HepG2 (cell line): ENCODE measurements around the gene SUPT4H1. TPM values are rescaled to one million over a fixed set of nuclear protein-coding genes. Genes with fewer than 3 reads are reported as not detected.

ENCODE experiments used
- ATAC-seq: fragments of 200-7000 bp; cut with Tn5 transposase; 3 replicates; pipeline ENCODE4 v1.9.1; 2020; ENCODE audit warnings: mild to moderate bottlenecking, moderate library complexity
- BruUV-seq: library from RNA; stranded (reverse); fragments of 400-500 nt; replicated peaks from 2 replicates; lab custom pipeline; 2021; lab: Mats Ljungman, UMichigan
- CTCF ChIA-PET: fragments of 300-600 bp; formaldehyde crosslinking; extraction: SDS; loops from one replicate; lab custom pipeline; 2021; ENCODE audit warnings: low total read pairs, inconsistent platforms, low intra/inter-chr PET ratio; lab: Yijun Ruan, JAX
- POLR2A ChIA-PET: fragments of 350-600 bp; sonication (Branson Sonifier 250); formaldehyde crosslinking; loops from one replicate; lab custom pipeline; 2020; ENCODE audit warnings: antibody characterized with exemption, inconsistent platforms; lab: Yijun Ruan, JAX
- DNase-seq: peaks from one replicate; pipeline ENCODE4 v3.0.0-alpha.2; 2015; ENCODE audit warnings: low spot score
- FAIRE-seq: peaks from 3 replicates; lab custom pipeline; 2011; peaks lifted over from hg19 to GRCh38; lab: Jason Lieb, UNC
- H2AFZ ChIP-seq: one replicate; pipeline ENCODE4 v1.6.1; 2011; ENCODE audit warnings: low read length, inconsistent platforms
- H3K27ac ChIP-seq: fragments of 300-600 bp; 3 replicates; pipeline ENCODE4 v1.8.0; 2011; ENCODE audit warnings: mixed run types, mild to moderate bottlenecking, mixed read lengths, low read length, inconsistent platforms; ENCODE audit not compliant: insufficient read depth; ENCODE audit errors: extremely low read length
- H3K27me3 ChIP-seq, 2 experiments: fragments of 200-600 bp in 1 of 2; 2 replicates in 1 of 2; 3 replicates in 1 of 2; pipeline versions ENCODE4 v1.6.0 to v1.8.0; 2011; ENCODE audit warnings: low read length in 2 of 2, mild to moderate bottlenecking in 2 of 2, moderate library complexity in 2 of 2, inconsistent platforms in 1 of 2; ENCODE audit not compliant: insufficient read depth in 2 of 2, control insufficient read depth in 1 of 2
- H3K36me3 ChIP-seq, 2 experiments: fragments of 200-600 bp in 1 of 2; replicated peaks in 1 of 2; 2 replicates in 1 of 2; 3 replicates in 1 of 2; pipeline versions ENCODE4 v1.5.1 to v1.8.0; 2011; ENCODE audit warnings: low read length in 2 of 2, inconsistent platforms in 1 of 2; ENCODE audit not compliant: insufficient read depth in 2 of 2, control insufficient read depth in 1 of 2
- H3K4me1 ChIP-seq: 2 replicates; pipeline ENCODE4 v1.5.1; 2012; ENCODE audit warnings: low read length, inconsistent platforms; ENCODE audit not compliant: insufficient read depth
- H3K4me2 ChIP-seq: 2 replicates; pipeline ENCODE4 v1.6.0; 2011; ENCODE audit warnings: low read depth, low read length, inconsistent platforms
- H3K4me3 ChIP-seq, 3 experiments: fragments of 200-600 bp in 1 of 3; sonication (generic), shearing (Covaris generic) in 1 of 3; replicated peaks in 1 of 3; 2 replicates each; pipeline ENCODE4 v1.5.1; 2011 to 2016; ENCODE audit warnings: low read length in 3 of 3, inconsistent platforms in 2 of 3, low read depth in 2 of 3, mild to moderate bottlenecking in 2 of 3, control low read depth in 1 of 3, mixed read lengths in 1 of 3; ENCODE audit not compliant: insufficient read depth in 1 of 3
- H3K79me2 ChIP-seq: one replicate; pipeline ENCODE4 v1.6.1; 2011; ENCODE audit warnings: low read length, inconsistent platforms; ENCODE audit not compliant: insufficient read depth
- H3K9ac ChIP-seq: 2 replicates; pipeline ENCODE4 v1.6.0; 2011; ENCODE audit warnings: mild to moderate bottlenecking, low read depth, low read length, inconsistent platforms; ENCODE audit not compliant: insufficient read depth
- H3K9me3 ChIP-seq: 2 replicates; pipeline ENCODE4 v1.5.1; 2012; ENCODE audit warnings: mild to moderate bottlenecking, low read length
- H4K20me1 ChIP-seq: 2 replicates; pipeline ENCODE4 v1.6.0; 2011; ENCODE audit warnings: inconsistent platforms, mild to moderate bottlenecking, low read length, moderate library complexity; ENCODE audit not compliant: insufficient read depth
- AGO2 ChIP-seq: fragments of 200-400 bp; formaldehyde crosslinking; optimal IDR thresholded peaks from 2 replicates; pipeline ENCODE3; 2017; ENCODE audit warnings: mild to moderate bottlenecking, low read depth, low read length, moderate library complexity
- CC2D1A ChIP-seq: sonication (generic); formaldehyde crosslinking; IDR thresholded peaks from 2 replicates; pipeline ENCODE4 v1.8.1; 2023; ENCODE audit warnings: mild to moderate bottlenecking, missing genetic modification reagents
- DMAP1 ChIP-seq: IDR thresholded peaks from 2 replicates; pipeline ENCODE4 v1.6.1; 2016
- FOSL2 ChIP-seq: sonication (generic); formaldehyde crosslinking; IDR thresholded peaks from 2 replicates; pipeline ENCODE4 v1.4.0; 2020; ENCODE audit warnings: missing genetic modification reagents
- FOXM1 ChIP-seq: sonication (generic); formaldehyde crosslinking; IDR thresholded peaks from 2 replicates; pipeline ENCODE4 v1.5.0; 2020; ENCODE audit warnings: missing genetic modification reagents
- GLI4 ChIP-seq: sonication (generic); formaldehyde crosslinking; IDR thresholded peaks from 2 replicates; pipeline ENCODE4 v1.5.1; 2020; ENCODE audit warnings: missing genetic modification reagents, mild to moderate bottlenecking, moderate library complexity, borderline replicate concordance
- NFE2L1 ChIP-seq: sonication (generic); formaldehyde crosslinking; IDR thresholded peaks from 2 replicates; pipeline ENCODE4 v1.4.0; 2020; ENCODE audit warnings: missing genetic modification reagents, mild to moderate bottlenecking, borderline replicate concordance
- NONO ChIP-seq, 2 experiments: fragments of 450-650 bp in 1 of 2; sonication (generic) in 1 of 2; formaldehyde crosslinking in 1 of 2; IDR thresholded peaks in 1 of 2; conservative IDR thresholded peaks in 1 of 2; 2 replicates each; pipeline versions ENCODE4 v1.6.1 to v1.8.0; 2017 to 2022; ENCODE audit warnings: mild to moderate bottlenecking in 1 of 2, missing genetic modification reagents in 1 of 2, moderate library complexity in 1 of 2
- RBFOX2 ChIP-seq: fragments of 200-400 bp; formaldehyde crosslinking; IDR thresholded peaks from 2 replicates; pipeline ENCODE4 v1.6.1; 2017; ENCODE audit warnings: low read depth, mild to moderate bottlenecking, low read length
- RBM22 ChIP-seq: fragments of 200-400 bp; formaldehyde crosslinking; optimal IDR thresholded peaks from 2 replicates; pipeline ENCODE3; 2017; ENCODE audit warnings: mild to moderate bottlenecking, low read length, moderate library complexity
- RXRB ChIP-seq: IDR thresholded peaks from 2 replicates; pipeline ENCODE4 v1.6.1; 2016; ENCODE audit warnings: borderline replicate concordance, missing genetic modification reagents, missing compliant biosample characterization
- SAP130 ChIP-seq: IDR thresholded peaks from 2 replicates; pipeline ENCODE4 v1.6.1; 2016; ENCODE audit warnings: low read depth
- ZNF17 ChIP-seq: sonication (generic); formaldehyde crosslinking; IDR thresholded peaks from 2 replicates; pipeline ENCODE4 v1.5.0; 2020; ENCODE audit warnings: mild to moderate bottlenecking, missing genetic modification reagents
- ZNF234 ChIP-seq: sonication (generic); formaldehyde crosslinking; conservative IDR thresholded peaks from 2 replicates; pipeline ENCODE4 v1.5.1; 2020; ENCODE audit warnings: mild to moderate bottlenecking, missing genetic modification reagents
- ZNF383 ChIP-seq: sonication (generic); formaldehyde crosslinking; IDR thresholded peaks from 2 replicates; pipeline ENCODE4 v1.4.0; 2020; ENCODE audit warnings: missing genetic modification reagents, mild to moderate bottlenecking, borderline replicate concordance
- ZNF441 ChIP-seq: sonication (generic); formaldehyde crosslinking; IDR thresholded peaks from 2 replicates; pipeline ENCODE4 v1.7.0; 2021; ENCODE audit warnings: missing genetic modification reagents, borderline replicate concordance
- WGBS: methylation state at CpG from one replicate; pipeline ENCODE4 v1.1.6; 2017; ENCODE audit warnings: low lambda C conversion rate; 5-methylcytosine and 5-hydroxymethylcytosine counted together
- in situ Hi-C: cut with HindIII; loops from 2 replicates; pipeline ENCODE4 v1.10.0; 2017; ENCODE audit warnings: low pct_unique_long_range_greater_than_20kb; ENCODE audit not compliant: extremely low pct_ligation_motif_present
- intact Hi-C: fragments of 100-400 bp; cut with micrococcal nuclease; formaldehyde crosslinking; loops from one replicate; pipeline ENCODE4 v1.10.0; 2022; ENCODE audit not compliant: unreplicated experiment
- polyA plus RNA-seq, 8 experiments: library from polyadenylated mRNA; depleted of rRNA in 3 of 8; stranded (reverse) in 7 of 8; unstranded in 1 of 8; fragments of >200 nt; fragmentation: Illumina TruSeq in 4 of 8; extraction: Trizol in 4 of 8; gene quantifications; 2 replicates each; pipeline versions ENCODE4 v1.2.1 to v1.2.3, GENCODE V29; 2011 to 2016; ENCODE audit warnings: low read depth in 4 of 8, missing spikeins in 1 of 8, mixed read lengths in 1 of 8; ENCODE audit not compliant: insufficient read depth in 1 of 8
- total RNA-seq, 5 experiments: library from RNA; depleted of rRNA; stranded (reverse); fragments of >200 nt; fragmentation: Illumina TruSeq; extraction: Trizol; gene quantifications; 2 replicates each; pipeline ENCODE4 v1.2.3, GENCODE V29; 2016; ENCODE audit warnings: low read depth in 1 of 5
- TF ChIP-seq, protein P1 (sequence below): sonication (generic); formaldehyde crosslinking; IDR thresholded peaks from 2 replicates; pipeline ENCODE4 v1.4.0; 2020; ENCODE audit warnings: low read depth, missing genetic modification reagents
- TF ChIP-seq, protein P2 (sequence below): IDR thresholded peaks from 2 replicates; pipeline ENCODE4 v1.6.1; 2016; ENCODE audit warnings: control low read depth

Gene SUPT4H1
- total and polyA plus RNA-seq, 2 of the 13 experiments (the other 11 are each of a cell fraction or from before 2014, with no cell fraction given) = 155 to 244 TPM

DNA sequence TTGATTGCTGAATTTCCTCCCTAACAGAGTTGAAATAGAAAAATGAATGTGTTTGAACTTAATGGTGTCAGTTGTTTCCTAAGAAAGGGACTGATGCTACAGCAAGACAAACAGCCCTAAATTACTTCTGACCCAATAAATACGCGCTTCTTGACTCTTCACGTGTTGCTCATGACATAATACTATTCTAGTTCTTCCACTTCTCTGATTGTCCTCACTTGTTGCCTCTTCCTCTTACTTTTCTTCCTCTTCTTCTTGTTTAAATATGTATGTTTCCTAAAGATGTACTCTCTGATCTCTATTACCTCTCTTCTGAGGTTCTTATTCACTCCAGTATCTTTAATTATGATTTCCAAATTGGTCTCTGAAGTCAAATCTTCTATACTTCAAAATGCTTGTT, 32.9 kb upstream of the SUPT4H1 start:
- no peaks in the 10 kb centered on the region for H3K9me3 ChIP-seq
- H4K20me1 ChIP-seq = no peaks in the 10 kb centered on the region
- ATAC-seq = no peak
- peaks cover 4 to 32% of the 10 kb centered on the region in 2 experiments; a peak in 4 of 5 replicates for H3K36me3 ChIP-seq
- ChIA-PET CTCF (no interaction called here), POLR2A (interaction anchor here (1.5 to 9.7 kb wide), 5 partner anchors 17 to 63 kb away, joined by 3 to 458 read pairs (median 145); partner anchors contain the start of genes RNF43 and SUPT4H1)
- no peak overlapping the region for H2AFZ ChIP-seq
- H3K9ac ChIP-seq = peak overlapping the region; percentile 72
- peak overlapping the region; percentile 32 for H3K4me2 ChIP-seq
- H3K4me3 ChIP-seq = peak overlapping the region in 1 of 3 experiments; percentile 10; a peak in 1 of 6 replicates
- H3K79me2 ChIP-seq = peaks cover 98% of the 10 kb centered on the region
- no peak for DNase-seq
- intact Hi-C loops = no loop called here
- 87% methylated on average over 3 of the region's 3 CpGs for WGBS
- TF ChIP-seq GLI4 (CRISPR knock-in tag) (no peak), ZNF441 (CRISPR knock-in tag) (no peak), ZNF383 (no peak), ZNF17 (CRISPR knock-in tag) (no peak), FOSL2 (CRISPR knock-in tag) (no peak), SAP130 (CRISPR knock-in tag) (no peak), RBM22 (peak; percentile 8), RXRB (no peak), CC2D1A (CRISPR knock-in tag) (no peak), NFE2L1 (CRISPR knock-in tag) (no peak), NONO (IDR thresholded peaks at IDR 0.05) (no peak), NONO (CRISPR knock-in tag; conservative IDR thresholded peaks at IDR 0.05) (no peak), RBFOX2 (peak; percentile 27; the same call in 1 of the 2 replicates), AGO2 (peak; percentile 68), DMAP1 (no peak), FOXM1 (CRISPR knock-in tag) (no peak), ZNF234 (CRISPR knock-in tag) (no peak)
- TF ChIP-seq, protein P1, sequence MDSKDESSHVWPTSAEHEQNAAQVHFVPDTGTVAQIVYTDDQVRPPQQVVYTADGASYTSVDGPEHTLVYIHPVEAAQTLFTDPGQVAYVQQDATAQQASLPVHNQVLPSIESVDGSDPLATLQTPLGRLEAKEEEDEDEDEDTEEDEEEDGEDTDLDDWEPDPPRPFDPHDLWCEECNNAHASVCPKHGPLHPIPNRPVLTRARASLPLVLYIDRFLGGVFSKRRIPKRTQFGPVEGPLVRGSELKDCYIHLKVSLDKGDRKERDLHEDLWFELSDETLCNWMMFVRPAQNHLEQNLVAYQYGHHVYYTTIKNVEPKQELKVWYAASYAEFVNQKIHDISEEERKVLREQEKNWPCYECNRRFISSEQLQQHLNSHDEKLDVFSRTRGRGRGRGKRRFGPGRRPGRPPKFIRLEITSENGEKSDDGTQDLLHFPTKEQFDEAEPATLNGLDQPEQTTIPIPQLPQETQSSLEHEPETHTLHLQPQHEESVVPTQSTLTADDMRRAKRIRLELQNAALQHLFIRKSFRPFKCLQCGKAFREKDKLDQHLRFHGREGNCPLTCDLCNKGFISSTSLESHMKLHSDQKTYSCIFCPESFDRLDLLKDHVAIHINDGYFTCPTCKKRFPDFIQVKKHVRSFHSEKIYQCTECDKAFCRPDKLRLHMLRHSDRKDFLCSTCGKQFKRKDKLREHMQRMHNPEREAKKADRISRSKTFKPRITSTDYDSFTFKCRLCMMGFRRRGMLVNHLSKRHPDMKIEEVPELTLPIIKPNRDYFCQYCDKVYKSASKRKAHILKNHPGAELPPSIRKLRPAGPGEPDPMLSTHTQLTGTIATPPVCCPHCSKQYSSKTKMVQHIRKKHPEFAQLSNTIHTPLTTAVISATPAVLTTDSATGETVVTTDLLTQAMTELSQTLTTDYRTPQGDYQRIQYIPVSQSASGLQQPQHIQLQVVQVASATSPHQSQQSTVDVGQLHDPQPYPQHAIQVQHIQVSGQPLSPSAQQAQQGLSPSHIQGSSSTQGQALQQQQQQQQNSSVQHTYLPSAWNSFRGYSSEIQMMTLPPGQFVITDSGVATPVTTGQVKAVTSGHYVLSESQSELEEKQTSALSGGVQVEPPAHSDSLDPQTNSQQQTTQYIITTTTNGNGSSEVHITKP (CRISPR knock-in tag) = no peak
- TF ChIP-seq, protein P2, sequence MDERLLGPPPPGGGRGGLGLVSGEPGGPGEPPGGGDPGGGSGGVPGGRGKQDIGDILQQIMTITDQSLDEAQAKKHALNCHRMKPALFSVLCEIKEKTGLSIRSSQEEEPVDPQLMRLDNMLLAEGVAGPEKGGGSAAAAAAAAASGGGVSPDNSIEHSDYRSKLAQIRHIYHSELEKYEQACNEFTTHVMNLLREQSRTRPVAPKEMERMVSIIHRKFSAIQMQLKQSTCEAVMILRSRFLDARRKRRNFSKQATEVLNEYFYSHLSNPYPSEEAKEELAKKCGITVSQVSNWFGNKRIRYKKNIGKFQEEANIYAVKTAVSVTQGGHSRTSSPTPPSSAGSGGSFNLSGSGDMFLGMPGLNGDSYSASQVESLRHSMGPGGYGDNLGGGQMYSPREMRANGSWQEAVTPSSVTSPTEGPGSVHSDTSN = no peak
- no peaks in the 10 kb centered on the region for H3K27me3 ChIP-seq
- peak overlapping the region; percentile 93 for H3K27ac ChIP-seq
- in situ Hi-C loops = no loop called here
- peaks cover 100% of the 10 kb centered on the region for H3K4me1 ChIP-seq
- no peak for FAIRE-seq
- no TSS peak for BruUV-seq
